GM12878 (cell line): ENCODE measurements around the gene GLT8D1. TPM values are rescaled to one million over a fixed set of nuclear protein-coding genes. Genes with fewer than 3 reads are reported as not detected.

ENCODE experiments used
- polyA plus RNA-seq, 11 experiments: library from polyadenylated mRNA; depleted of rRNA in 4 of 11; unstranded in 6 of 11; stranded (reverse) in 5 of 11; fragments of >200 nt; fragmentation: Nextera tagmentation in 4 of 11; fragmentation: Illumina TruSeq in 1 of 11; extraction: Ambion mirVana in 4 of 11; extraction: Trizol in 1 of 11; gene quantifications; 1 replicate in 1 of 11; 2 replicates in 10 of 11; pipeline versions ENCODE4 v1.2.1 to v1.2.3, GENCODE V29; 2011 to 2016; ENCODE audit warnings: inconsistent platforms in 2 of 11, missing spikeins in 2 of 11, low read depth in 1 of 11
- small RNA-seq: library from RNA; depleted of rRNA; stranded (forward); fragments of <200 nt; gene quantifications from one replicate; pipeline ENCODE3, GENCODE V24; 2014
- total RNA-seq, 4 experiments: library from RNA; depleted of rRNA in 3 of 4; stranded (reverse); fragments of >200 nt in 3 of 4; fragmentation: Illumina TruSeq in 1 of 4; extraction: Trizol in 1 of 4; gene quantifications; 2 replicates each; pipeline versions ENCODE4 v1.2.1 to v1.2.3, GENCODE V29; 2013 to 2021

GLT8D1 gene
- total and polyA plus RNA-seq, 10 of the 15 experiments (the other 5 are each of a cell fraction or from before 2014, with no cell fraction given): 25.3 to 73.4 (median 48.4) TPM

Small RNAs within 50 kb of the gene (small RNA-seq; reads per million reads assigned to genes)
- gene AC006254.2: not detected
- 8,074 reads per million, percentile 100 among the genes with 10 or more reads in this experiment for gene RF00569
- not detected for gene RF01183
- gene SNORD19: 0.31 reads per million
- gene SNORD19B: not detected
- 5,788 reads per million, percentile 100 among the genes with 10 or more reads in this experiment for gene SNORD69

Other genes with a start within 250 kb of the GLT8D1 start
Only the 7 nearest of the 12 such genes appear.
- 35.9 and 38.6 TPM in 2 replicates for gene PBRM1, start 19.9 kb downstream of the GLT8D1 start, total RNA-seq (2014; rRNA removed)
- gene PBRM1, start 19.9 kb downstream of the GLT8D1 start, total RNA-seq (2014; rRNA removed; fragmentation: Illumina TruSeq; extraction: Trizol): 54.8 and 55.1 TPM in 2 replicates
- gene PBRM1, start 19.9 kb downstream of the GLT8D1 start, total RNA-seq (2021): 51.5 and 58.4 TPM in 2 replicates
- gene PBRM1, start 19.9 kb downstream of the GLT8D1 start, polyA plus RNA-seq (2011; rRNA removed): 29.2 and 29.7 TPM in 2 replicates
- gene PBRM1, start 19.9 kb downstream of the GLT8D1 start, polyA plus RNA-seq (2014; fragmentation: Illumina TruSeq; extraction: Trizol): 42.6 and 50.0 TPM in 2 replicates
- 10 to 100 TPM in 1 of 2 experiments, 1 to 10 TPM in 1; 8.9 to 14.1 TPM for gene PBRM1, start 19.9 kb downstream of the GLT8D1 start, polyA plus RNA-seq (2014; fragmentation: Nextera tagmentation; extraction: Ambion mirVana)
- 28.6 and 35.0 TPM in 2 replicates for gene PBRM1, start 19.9 kb downstream of the GLT8D1 start, polyA plus RNA-seq (2014; rRNA removed)
- gene PBRM1, start 19.9 kb downstream of the GLT8D1 start, polyA plus RNA-seq (2016; fragmentation: Nextera tagmentation; extraction: Ambion mirVana): 10 to 100 TPM; 80.9 to 88.9 TPM
- gene GNL3, start 19.8 kb downstream of the GLT8D1 start, total RNA-seq (2014; rRNA removed): 172 and 196 TPM in 2 replicates
- gene GNL3, start 19.8 kb downstream of the GLT8D1 start, total RNA-seq (2014; rRNA removed; fragmentation: Illumina TruSeq; extraction: Trizol): 295 and 299 TPM in 2 replicates
- 164 and 173 TPM in 2 replicates for gene GNL3, start 19.8 kb downstream of the GLT8D1 start, total RNA-seq (2021)
- gene GNL3, start 19.8 kb downstream of the GLT8D1 start, polyA plus RNA-seq (2011; rRNA removed): 176 and 225 TPM in 2 replicates
- gene GNL3, start 19.8 kb downstream of the GLT8D1 start, polyA plus RNA-seq (2014; fragmentation: Illumina TruSeq; extraction: Trizol): 368 and 479 TPM in 2 replicates
- gene GNL3, start 19.8 kb downstream of the GLT8D1 start, polyA plus RNA-seq (2014; fragmentation: Nextera tagmentation; extraction: Ambion mirVana): 100 to 1,000 TPM; 246 to 274 TPM
- gene GNL3, start 19.8 kb downstream of the GLT8D1 start, polyA plus RNA-seq (2014; rRNA removed): 173 and 201 TPM in 2 replicates
- 100 to 1,000 TPM; 267 to 271 TPM for gene GNL3, start 19.8 kb downstream of the GLT8D1 start, polyA plus RNA-seq (2016; fragmentation: Nextera tagmentation; extraction: Ambion mirVana)
- gene SPCS1, start 315 bp upstream of the GLT8D1 start, total RNA-seq (2014; rRNA removed): 121 and 151 TPM in 2 replicates
- gene SPCS1, start 315 bp upstream of the GLT8D1 start, total RNA-seq (2014; rRNA removed; fragmentation: Illumina TruSeq; extraction: Trizol): 190 and 197 TPM in 2 replicates
- 174 TPM in 2 replicates for gene SPCS1, start 315 bp upstream of the GLT8D1 start, total RNA-seq (2021)
- 103 and 107 TPM in 2 replicates for gene SPCS1, start 315 bp upstream of the GLT8D1 start, polyA plus RNA-seq (2011; rRNA removed)
- gene SPCS1, start 315 bp upstream of the GLT8D1 start, polyA plus RNA-seq (2014; fragmentation: Illumina TruSeq; extraction: Trizol): 189 and 215 TPM in 2 replicates
- gene SPCS1, start 315 bp upstream of the GLT8D1 start, polyA plus RNA-seq (2014; fragmentation: Nextera tagmentation; extraction: Ambion mirVana): 100 to 1,000 TPM; 814 to 994 TPM
- 211 and 251 TPM in 2 replicates for gene SPCS1, start 315 bp upstream of the GLT8D1 start, polyA plus RNA-seq (2014; rRNA removed)
- gene SPCS1, start 315 bp upstream of the GLT8D1 start, polyA plus RNA-seq (2016; fragmentation: Nextera tagmentation; extraction: Ambion mirVana): 100 to 1,000 TPM; 551 to 576 TPM
- gene NEK4, start 65.1 kb upstream of the GLT8D1 start, total RNA-seq (2014; rRNA removed): 23.5 and 29.1 TPM in 2 replicates
- gene NEK4, start 65.1 kb upstream of the GLT8D1 start, total RNA-seq (2014; rRNA removed; fragmentation: Illumina TruSeq; extraction: Trizol): 24.4 and 24.8 TPM in 2 replicates
- 22.7 and 22.9 TPM in 2 replicates for gene NEK4, start 65.1 kb upstream of the GLT8D1 start, total RNA-seq (2021)
- gene NEK4, start 65.1 kb upstream of the GLT8D1 start, polyA plus RNA-seq (2011; rRNA removed): 17.2 TPM in 2 replicates
- gene NEK4, start 65.1 kb upstream of the GLT8D1 start, polyA plus RNA-seq (2014; fragmentation: Illumina TruSeq; extraction: Trizol): 15.9 and 19.1 TPM in 2 replicates
- gene NEK4, start 65.1 kb upstream of the GLT8D1 start, polyA plus RNA-seq (2014; fragmentation: Nextera tagmentation; extraction: Ambion mirVana): 1 to 10 TPM; 7.0 to 8.8 TPM
- 11.4 and 12.5 TPM in 2 replicates for gene NEK4, start 65.1 kb upstream of the GLT8D1 start, polyA plus RNA-seq (2014; rRNA removed)
- 10 to 100 TPM; 15.1 to 15.6 TPM for gene NEK4, start 65.1 kb upstream of the GLT8D1 start, polyA plus RNA-seq (2016; fragmentation: Nextera tagmentation; extraction: Ambion mirVana)
- gene ITIH1, start 71.8 kb upstream of the GLT8D1 start, total RNA-seq (2014; rRNA removed): not detected in 2 replicates
- gene ITIH1, start 71.8 kb upstream of the GLT8D1 start, total RNA-seq (2014; rRNA removed; fragmentation: Illumina TruSeq; extraction: Trizol): not detected in 2 replicates
- 0.16 and 0.33 TPM in 2 replicates for gene ITIH1, start 71.8 kb upstream of the GLT8D1 start, total RNA-seq (2021)
- 0.30 and 0.64 TPM in 2 replicates for gene ITIH1, start 71.8 kb upstream of the GLT8D1 start, polyA plus RNA-seq (2011; rRNA removed)
- not detected in 2 replicates for gene ITIH1, start 71.8 kb upstream of the GLT8D1 start, polyA plus RNA-seq (2014; fragmentation: Illumina TruSeq; extraction: Trizol)
- gene ITIH1, start 71.8 kb upstream of the GLT8D1 start, polyA plus RNA-seq (2014; fragmentation: Nextera tagmentation; extraction: Ambion mirVana): not detected
- 0.43 and 0.44 TPM in 2 replicates for gene ITIH1, start 71.8 kb upstream of the GLT8D1 start, polyA plus RNA-seq (2014; rRNA removed)
- gene ITIH1, start 71.8 kb upstream of the GLT8D1 start, polyA plus RNA-seq (2016; fragmentation: Nextera tagmentation; extraction: Ambion mirVana): not detected
- gene ITIH3, start 89.0 kb upstream of the GLT8D1 start, total RNA-seq (2014; rRNA removed): 0.17 TPM in 1 of 2 replicates, not detected in the other
- gene ITIH3, start 89.0 kb upstream of the GLT8D1 start, total RNA-seq (2014; rRNA removed; fragmentation: Illumina TruSeq; extraction: Trizol): not detected in 2 replicates
- gene ITIH3, start 89.0 kb upstream of the GLT8D1 start, total RNA-seq (2021): 0.15 and 0.27 TPM in 2 replicates
- gene ITIH3, start 89.0 kb upstream of the GLT8D1 start, polyA plus RNA-seq (2011; rRNA removed): not detected in 2 replicates
- 0.07 TPM in 1 of 2 replicates, not detected in the other for gene ITIH3, start 89.0 kb upstream of the GLT8D1 start, polyA plus RNA-seq (2014; fragmentation: Illumina TruSeq; extraction: Trizol)
- not detected for gene ITIH3, start 89.0 kb upstream of the GLT8D1 start, polyA plus RNA-seq (2014; fragmentation: Nextera tagmentation; extraction: Ambion mirVana)
- 0.03 TPM in 1 of 2 replicates, not detected in the other for gene ITIH3, start 89.0 kb upstream of the GLT8D1 start, polyA plus RNA-seq (2014; rRNA removed)
- gene ITIH3, start 89.0 kb upstream of the GLT8D1 start, polyA plus RNA-seq (2016; fragmentation: Nextera tagmentation; extraction: Ambion mirVana): not detected
- 1.4 and 2.2 TPM in 2 replicates for gene ITIH4, start 124.9 kb upstream of the GLT8D1 start, total RNA-seq (2014; rRNA removed)
- 1.6 and 1.8 TPM in 2 replicates for gene ITIH4, start 124.9 kb upstream of the GLT8D1 start, total RNA-seq (2014; rRNA removed; fragmentation: Illumina TruSeq; extraction: Trizol)
- gene ITIH4, start 124.9 kb upstream of the GLT8D1 start, total RNA-seq (2021): 3.9 and 5.4 TPM in 2 replicates
- gene ITIH4, start 124.9 kb upstream of the GLT8D1 start, polyA plus RNA-seq (2011; rRNA removed): 0.71 and 1.3 TPM in 2 replicates
- gene ITIH4, start 124.9 kb upstream of the GLT8D1 start, polyA plus RNA-seq (2014; fragmentation: Illumina TruSeq; extraction: Trizol): 1.2 and 3.1 TPM in 2 replicates
- gene ITIH4, start 124.9 kb upstream of the GLT8D1 start, polyA plus RNA-seq (2014; fragmentation: Nextera tagmentation; extraction: Ambion mirVana): 1 to 10 TPM in 1 of 2 experiments, under 1 TPM in 1; 0.69 to 1.2 TPM
- 3.8 and 4.1 TPM in 2 replicates for gene ITIH4, start 124.9 kb upstream of the GLT8D1 start, polyA plus RNA-seq (2014; rRNA removed)
- 1 to 10 TPM in 1 of 2 experiments, under 1 TPM in 1; 0.64 to 1.3 TPM for gene ITIH4, start 124.9 kb upstream of the GLT8D1 start, polyA plus RNA-seq (2016; fragmentation: Nextera tagmentation; extraction: Ambion mirVana)